ENCODE results near the gene CAB39.

CAB39 gene

GRCh38 chr2:230775737-230776136 lies 63.1 kb downstream of the CAB39 start:
- H3K4me3 ChIP-seq (replicated peaks; ENCODE audit: low read depth, low read length) = no peak overlapping the region
- TF ChIP-seq CTCF (IDR thresholded peaks at IDR 0.05; ENCODE audit: low read depth, low read length, missing control alignments) = no peak
- DNase-seq (ENCODE audit: extremely low read depth, low read depth) = no peak

GRCh38 chr2:230777721-230778120 lies 65.1 kb downstream of the CAB39 start:
- H3K4me3 ChIP-seq (replicated peaks; ENCODE audit: low read depth, low read length) = no peak overlapping the region
- no peak for DNase-seq (ENCODE audit: extremely low read depth, low read depth)
- TF ChIP-seq CTCF (IDR thresholded peaks at IDR 0.05; ENCODE audit: low read depth, low read length, missing control alignments) = no peak

- no peak overlapping the region for H3K4me3 ChIP-seq (replicated peaks; ENCODE audit: low read depth, low read length)
- no peak for TF ChIP-seq CTCF (IDR thresholded peaks at IDR 0.05; ENCODE audit: low read depth, low read length, missing control alignments)
- no peak for DNase-seq (ENCODE audit: extremely low read depth, low read depth)
Measured at GRCh38 chr2:230778350-230779063, 65.9 kb downstream of the CAB39 start.

GRCh38 chr2:230779126-230779525 lies 66.5 kb downstream of the CAB39 start:
- no peak overlapping the region for H3K4me3 ChIP-seq (replicated peaks; ENCODE audit: low read depth, low read length)
- DNase-seq (ENCODE audit: extremely low read depth, low read depth) = no peak
- no peak for TF ChIP-seq CTCF (IDR thresholded peaks at IDR 0.05; ENCODE audit: low read depth, low read length, missing control alignments)

- no peak for TF ChIP-seq CTCF (IDR thresholded peaks at IDR 0.05; ENCODE audit: low read depth, low read length, missing control alignments)
- DNase-seq (ENCODE audit: extremely low read depth, low read depth) = no peak
- H3K4me3 ChIP-seq (replicated peaks; ENCODE audit: low read depth, low read length) = no peak overlapping the region
Measured at GRCh38 chr2:230779607-230780006, 67.0 kb downstream of the CAB39 start.

GRCh38 chr2:230781130-230781797 lies 68.6 kb downstream of the CAB39 start:
- H3K4me3 ChIP-seq (replicated peaks; ENCODE audit: low read depth, low read length) = no peak overlapping the region
- no peak for TF ChIP-seq CTCF (IDR thresholded peaks at IDR 0.05; ENCODE audit: low read depth, low read length, missing control alignments)
- DNase-seq (ENCODE audit: extremely low read depth, low read depth) = no peak
